K562 (cell line): ENCODE measurements around the gene P4HB. TPM values are rescaled to one million over a fixed set of nuclear protein-coding genes. Genes with fewer than 3 reads are reported as not detected.

Experiments
- ATF4 ChIP-seq: fragments of 450-650 bp; formaldehyde crosslinking; IDR thresholded peaks from 2 replicates; pipeline ENCODE4 v1.4.0; 2022; ENCODE audit warnings: mild to moderate bottlenecking, moderate library complexity
- CCNT2 ChIP-seq: IDR thresholded peaks from 2 replicates; pipeline ENCODE4 v1.6.1; 2011; ENCODE audit warnings: borderline replicate concordance, low read depth, mild to moderate bottlenecking, moderate library complexity, mixed read lengths, low read length; ENCODE audit not compliant: insufficient read length; ENCODE audit errors: extremely low read depth
- COPS2 ChIP-seq: fragments of 450-650 bp; conservative IDR thresholded peaks from 2 replicates; pipeline ENCODE4 v1.6.1; 2016; ENCODE audit warnings: mild to moderate bottlenecking, moderate library complexity
- E2F1 ChIP-seq: sonication (generic); formaldehyde crosslinking; IDR thresholded peaks from 2 replicates; pipeline ENCODE4 v1.8.1; 2023; ENCODE audit warnings: mild to moderate bottlenecking, missing genetic modification reagents, moderate library complexity
- ETS1 ChIP-seq: conservative IDR thresholded peaks from 2 replicates; pipeline ENCODE4 v1.6.1; 2011; ENCODE audit warnings: low read depth, mild to moderate bottlenecking, low read length; ENCODE audit not compliant: control insufficient read depth
- ETV6 ChIP-seq, 3 experiments: fragments of 150-350 bp in 1 of 3; sonication (generic) in 1 of 3; formaldehyde crosslinking in 1 of 3; IDR thresholded peaks; 2 replicates each; pipeline versions ENCODE4 v1.6.1 to v1.8.0; 2014 to 2022; ENCODE audit warnings: borderline replicate concordance in 2 of 3, low read depth in 2 of 3, antibody characterized with exemption in 1 of 3, low read length in 1 of 3, mild to moderate bottlenecking in 1 of 3, missing genetic modification reagents in 1 of 3
- GTF2E2 ChIP-seq: fragments of 200-800 bp; sonication (Bioruptor generic); IDR thresholded peaks from 2 replicates; pipeline ENCODE4 v1.6.1; 2016; ENCODE audit warnings: missing genetic modification characterization, missing compliant biosample characterization
- HDAC1 ChIP-seq, 2 experiments: fragments of 450-650 bp; IDR thresholded peaks; 2 replicates each; pipeline ENCODE4 v1.6.1; 2016 to 2017; ENCODE audit warnings: inconsistent platforms in 1 of 2, mild to moderate bottlenecking in 1 of 2, moderate library complexity in 1 of 2
- KLF10 ChIP-seq: fragments of 250-450 bp; sonication (Bioruptor Pico); IDR thresholded peaks from 2 replicates; pipeline ENCODE4 v1.6.1; 2021; ENCODE audit warnings: matching md5 sums
- MEIS2 ChIP-seq: fragments of 450-650 bp; IDR thresholded peaks from 2 replicates; pipeline ENCODE4 v1.6.1; 2014; ENCODE audit warnings: mild to moderate bottlenecking; ENCODE audit not compliant: partially characterized antibody
- MYC ChIP-seq, 2 experiments: fragments of 250-450 bp in 1 of 2; sonication (Bioruptor Pico) in 1 of 2; IDR thresholded peaks; 2 replicates each; pipeline versions ENCODE4 v1.5.1 to v1.6.1; 2012 to 2021; ENCODE audit warnings: low read depth in 2 of 2, borderline replicate concordance in 1 of 2, improper control_type of control experiment in 1 of 2, low read length in 1 of 2, mild to moderate bottlenecking in 1 of 2, moderate library complexity in 1 of 2
- NRF1 ChIP-seq, 2 experiments: fragments of 450-650 bp; IDR thresholded peaks in 1 of 2; conservative IDR thresholded peaks in 1 of 2; 2 replicates each; pipeline ENCODE4 v1.6.1; 2014; ENCODE audit warnings: mild to moderate bottlenecking in 2 of 2
- PRDM10 ChIP-seq: fragments of 450-650 bp; IDR thresholded peaks from 2 replicates; pipeline ENCODE4 v1.6.1; 2018; ENCODE audit not compliant: partially characterized antibody
- SIN3B ChIP-seq: fragments of 450-650 bp; IDR thresholded peaks from 2 replicates; pipeline ENCODE4 v1.6.1; 2017; ENCODE audit warnings: low read depth, mild to moderate bottlenecking, moderate library complexity
- SOX6 ChIP-seq: fragments of 450-650 bp; IDR thresholded peaks from 2 replicates; pipeline ENCODE4 v1.6.1; 2014; ENCODE audit warnings: mild to moderate bottlenecking
- ZBED1 ChIP-seq: IDR thresholded peaks from 2 replicates; pipeline ENCODE4 v1.6.1; 2014
- ZNF668 ChIP-seq: fragments of 250-450 bp; sonication (Bioruptor Pico); IDR thresholded peaks from 2 replicates; pipeline ENCODE4 v1.8.0; 2022; ENCODE audit warnings: mild to moderate bottlenecking, inconsistent platforms
- ZNF766 ChIP-seq: fragments of 200-800 bp; sonication (Bioruptor generic); conservative IDR thresholded peaks from 2 replicates; pipeline ENCODE4 v1.6.1; 2016; ENCODE audit warnings: missing genetic modification characterization, missing compliant biosample characterization
- polyA plus RNA-seq, 8 experiments: library from polyadenylated mRNA; depleted of rRNA in 4 of 8; stranded (reverse) in 5 of 8; unstranded in 3 of 8; fragments of >200 nt; fragmentation: Nextera tagmentation in 2 of 8; fragmentation: Illumina TruSeq in 1 of 8; extraction: Ambion mirVana in 2 of 8; extraction: Trizol in 1 of 8; gene quantifications; 2 replicates each; pipeline versions ENCODE4 v1.2.1 to v1.2.3, GENCODE V29; 2011 to 2014; ENCODE audit warnings: inconsistent platforms in 1 of 8, missing spikeins in 1 of 8
- total RNA-seq, 7 experiments: library from RNA; depleted of rRNA in 6 of 7; stranded (reverse); fragments of >200 nt in 6 of 7; fragmentation: Illumina TruSeq in 2 of 7; extraction: Trizol in 2 of 7; gene quantifications; 2 replicates each; pipeline versions ENCODE4 v1.2.1 to v1.2.3, GENCODE V29; 2011 to 2021; ENCODE audit warnings: low replicate concordance in 1 of 7

P4HB gene
- total and polyA plus RNA-seq, 9 of the 15 experiments (the other 6 are each of a cell fraction or from before 2014, with no cell fraction given), result 4.4 to 645 (median 325) TPM

- TF ChIP-seq ETS1 (0 out of 2 replicates have a peak, but pooled peaks have one; percentile 21), ZNF668 (CRISPR knock-in tag) (no peak), SOX6 (no peak), ATF4 (CRISPR knock-in tag) (0 out of 2 replicates have a peak, but pooled peaks have one; percentile 44), KLF10 (CRISPR knock-in tag) (no peak), SIN3B (0 out of 2 replicates have a peak, but pooled peaks have one; percentile 13), MEIS2 (peak; percentile 53), PRDM10 (no peak), ZBED1 (no peak), GTF2E2 (tag) (0 out of 2 replicates have a peak, but pooled peaks have one; percentile 8), ZNF766 (CRISPR knock-in tag) (peak; percentile 71), E2F1 (CRISPR knock-in tag) (no peak), COPS2 (no peak), HDAC1 (IDR thresholded peaks at IDR 0.05) (peak in 1 of 2 experiments; percentile 66; a peak in 2 of 4 replicates), CCNT2 (peak; percentile 92), ETV6 (IDR thresholded peaks at IDR 0.05; ENCODE audit: borderline replicate concordance in 1 of 2, low read depth in 2 of 2, low read length in 1 of 2) (no peak), ETV6 (CRISPR knock-in tag; IDR thresholded peaks at IDR 0.05; ENCODE audit: borderline replicate concordance) (peak; percentile 83; the same call in 1 of the 2 replicates), MYC (IDR thresholded peaks at IDR 0.05; ENCODE audit: low read depth, low read length) (peak; percentile 90), MYC (CRISPR knock-in tag; IDR thresholded peaks at IDR 0.05; ENCODE audit: borderline replicate concordance, low read depth) (no peak), NRF1 (conservative IDR thresholded peaks at IDR 0.05 in 1 of 2, IDR thresholded peaks at IDR 0.05 in 1 of 2) (peak; percentile 92 to 94)
Observed at GRCh38 chr17:81833160-81833920, 27.0 kb downstream of the P4HB start, which contains the start of gene MCRIP1 (continued).
